SW 1271 (cell line): ENCODE measurements around the gene AIP.
"Not testable (repeated sequence)": the region's sequence is repeated elsewhere in the genome, so short reads cannot be mapped to it uniquely, and the experiment has no call there.

Experiments
- DNase-seq, 2 experiments: peaks; one replicate each; lab custom pipeline; 2025; lab: John Stamatoyannopoulos, UW

Gene AIP

DNA sequence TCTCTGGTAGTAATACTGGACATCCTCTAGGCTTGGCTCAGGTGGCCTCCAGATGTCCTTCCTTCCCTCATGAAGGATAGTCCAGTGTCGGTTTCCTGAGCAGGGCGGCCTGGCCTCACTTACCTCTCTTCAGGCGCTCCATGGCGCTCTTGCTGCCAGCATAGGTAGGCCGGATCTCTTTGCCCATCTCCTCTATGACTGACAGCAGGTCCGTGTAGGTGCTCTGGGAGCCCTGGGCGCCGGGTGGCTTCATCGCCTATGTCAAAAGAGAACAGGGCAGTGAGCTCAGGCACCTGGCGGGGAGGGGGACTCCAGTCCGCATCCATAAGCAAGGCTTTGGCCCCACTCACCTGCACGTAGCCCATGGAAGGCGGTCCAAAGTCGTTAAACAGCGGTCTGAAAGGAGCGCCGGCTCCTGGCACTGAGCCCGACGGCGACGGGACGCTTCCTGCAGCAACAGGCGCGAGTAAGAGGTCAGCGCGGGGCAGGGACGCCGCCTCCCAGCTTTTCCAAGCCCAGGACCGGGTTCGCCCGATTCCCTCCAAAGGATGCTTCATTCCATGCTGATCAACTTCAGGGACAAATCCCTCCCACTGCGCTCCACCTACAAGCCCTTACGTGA, 24.5 kb downstream of the AIP start:
- no peak for DNase-seq

DNA sequence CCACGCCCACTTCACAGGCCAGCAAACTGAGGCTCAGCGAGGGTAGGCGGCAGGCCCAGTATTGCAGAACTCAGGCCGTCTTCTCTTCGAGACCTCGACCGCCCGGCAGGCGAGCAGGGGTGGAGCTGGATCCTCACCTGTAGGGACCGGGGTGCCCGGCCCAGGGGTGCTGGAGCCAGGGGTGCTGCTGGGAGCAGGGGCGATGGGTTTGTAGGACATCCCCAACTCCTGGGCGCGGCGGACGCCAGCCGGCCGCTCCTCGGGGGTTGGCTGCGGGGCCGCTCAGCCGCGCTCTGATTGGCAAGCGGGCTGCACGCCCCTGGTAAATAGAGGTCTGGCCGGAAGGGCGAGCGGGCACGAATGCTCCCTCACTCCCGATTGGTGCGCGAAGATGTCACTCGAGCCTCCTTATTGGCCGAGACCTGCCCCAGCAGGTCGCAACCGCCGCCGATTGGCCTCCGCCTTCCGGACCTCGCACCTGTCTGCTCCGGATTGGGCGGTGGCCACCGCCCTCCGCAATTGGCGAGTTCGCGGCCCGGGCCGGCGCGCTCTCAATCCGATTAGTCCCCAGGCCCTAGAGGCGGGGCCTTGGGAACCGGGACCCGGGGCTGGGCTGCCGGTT, 25.1 kb downstream of the AIP start, which contains the start of gene CDK2AP2:
Gene CDK2AP2, minus strand, starts transcription at position 299 of the 622 bp plus-strand sequence. Its CDS starts 80 bp downstream, at position 219.
- peak; percentile 99 for DNase-seq

DNA sequence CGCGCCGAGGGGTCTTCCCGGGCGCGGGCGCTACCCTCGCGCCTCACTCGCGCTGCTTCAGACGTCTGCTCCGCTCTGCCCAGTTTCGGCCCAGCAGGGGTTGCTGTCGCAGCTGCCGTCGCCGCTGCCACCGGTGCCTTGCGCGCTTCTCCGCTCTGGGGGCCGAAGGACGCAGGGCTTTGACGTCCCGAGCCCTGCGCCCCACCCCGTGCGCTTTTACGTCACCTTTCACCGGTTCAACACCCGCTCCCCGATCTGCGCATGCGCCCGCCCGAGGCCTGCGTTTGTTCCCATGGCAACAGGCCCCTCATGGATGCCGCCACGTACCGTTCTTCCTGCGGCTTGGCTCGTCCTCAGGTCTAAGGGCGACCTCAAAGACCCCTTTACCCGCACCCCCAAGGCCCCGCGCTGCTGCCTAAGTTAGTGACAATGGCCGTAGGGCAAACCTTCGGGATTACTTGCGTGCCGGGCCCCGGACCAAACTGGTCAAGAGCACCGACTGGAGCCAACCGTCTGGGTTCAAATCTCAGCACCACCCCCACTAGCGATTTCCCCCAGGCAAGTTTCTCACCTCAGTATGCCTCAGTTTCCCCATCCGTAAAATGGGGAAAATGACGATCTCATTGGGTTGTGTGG, 25.8 kb downstream of the AIP start:
- peak; percentile 95 to 97 for DNase-seq

DNA sequence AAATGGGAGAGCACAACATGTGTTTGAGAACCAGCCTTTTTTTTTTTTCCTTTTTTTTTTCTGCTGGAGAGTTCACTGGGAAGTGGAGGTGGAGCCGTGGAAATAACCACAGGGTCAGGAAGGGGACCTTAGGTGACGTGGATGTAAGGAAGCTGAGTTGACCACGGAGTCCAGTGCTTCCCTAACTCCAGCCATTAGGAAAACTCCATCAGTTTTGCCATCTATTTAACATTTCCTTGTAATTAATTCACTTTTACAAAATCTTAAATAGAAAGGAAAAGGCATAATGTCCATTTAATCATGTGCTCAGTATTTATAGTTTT, 27.2 kb downstream of the AIP start:
- no peak for DNase-seq

DNA sequence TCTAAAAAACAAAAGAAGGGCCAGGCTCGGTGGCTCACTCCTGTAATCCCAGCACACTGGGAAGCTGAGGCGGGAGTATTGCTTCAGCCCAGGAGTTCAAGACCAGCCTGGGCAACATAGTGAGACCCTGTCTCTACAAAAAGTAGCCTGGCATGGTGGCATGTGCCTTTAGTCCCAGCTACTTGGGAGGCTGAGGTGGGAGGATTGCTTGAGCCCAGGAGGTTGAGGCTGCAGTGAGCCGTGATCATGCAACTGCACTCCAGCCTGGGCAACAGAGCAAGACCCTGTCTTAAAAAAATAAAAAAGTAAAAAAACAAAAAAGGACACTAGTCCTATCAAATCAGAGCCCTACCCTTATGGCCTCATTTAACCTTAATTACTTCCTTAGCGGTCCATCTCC, 28.7 kb downstream of the AIP start:
- DNase-seq = not testable (repeated sequence)

DNA sequence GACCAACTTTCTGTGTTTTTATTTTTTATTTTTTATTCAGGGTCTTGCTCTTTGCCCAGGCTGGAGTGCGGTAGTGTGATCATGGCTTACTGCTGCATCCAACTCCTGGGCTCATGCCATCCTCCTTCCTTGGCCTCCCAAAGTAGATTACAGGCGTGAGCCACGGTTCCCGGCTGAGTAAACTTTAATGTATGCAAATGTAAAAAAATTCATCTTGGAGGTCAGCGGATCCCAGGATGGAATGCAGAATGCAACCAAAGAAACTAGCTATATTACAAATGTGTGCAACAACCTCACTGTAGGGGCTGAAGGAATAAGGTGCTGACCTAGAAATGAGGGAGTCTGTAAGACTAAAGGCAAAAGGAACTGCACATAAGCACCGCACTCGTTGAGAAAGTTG, 31.3 kb downstream of the AIP start:
- DNase-seq = no peak

GRCh38 chr11:67516806-67517205, 34.0 kb downstream of the AIP start:
- no peak for DNase-seq

DNA sequence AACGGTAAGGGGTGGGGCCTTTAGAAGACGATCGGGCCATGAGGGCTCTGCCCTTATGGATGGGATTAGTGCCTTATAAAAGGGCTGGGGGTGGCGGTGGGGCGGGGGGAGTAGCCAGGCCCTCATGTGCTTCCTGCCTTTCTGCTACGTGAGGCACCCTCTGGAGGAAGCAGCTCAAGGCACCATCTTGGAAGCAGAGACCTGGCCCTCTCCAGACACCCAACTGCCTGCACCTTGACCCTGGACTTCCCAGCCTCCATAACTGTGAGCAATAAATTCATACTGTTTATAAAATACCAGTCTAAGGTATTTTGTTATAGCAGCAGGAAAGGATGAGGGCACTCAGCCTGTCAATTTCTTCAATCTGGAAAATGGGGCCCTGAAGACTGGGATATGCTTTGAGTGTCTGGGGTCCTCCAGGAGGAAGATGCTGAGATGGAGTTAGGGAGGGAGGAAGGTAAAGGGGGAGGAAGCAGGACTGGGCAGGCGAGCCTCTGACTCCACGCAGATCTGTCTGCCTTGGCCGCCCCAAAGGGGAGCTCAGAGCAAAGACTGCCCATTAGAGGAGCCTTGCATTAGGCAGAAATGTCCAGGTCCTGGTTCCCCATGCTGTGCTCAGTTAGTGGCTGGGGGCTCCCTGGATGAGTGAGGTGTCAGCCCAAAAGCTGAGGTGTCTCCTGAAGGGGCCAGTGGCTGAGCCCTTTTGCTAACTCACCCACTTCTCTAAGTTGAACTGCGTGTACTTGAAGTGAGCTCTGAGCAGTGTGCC, 35.1 kb downstream of the AIP start:
- no peak for DNase-seq

GRCh38 chr11:67519726-67520125, 36.9 kb downstream of the AIP start:
- no peak for DNase-seq

- no peak for DNase-seq
Measured at GRCh38 chr11:67520856-67521824, 38.3 kb downstream of the AIP start.

DNA sequence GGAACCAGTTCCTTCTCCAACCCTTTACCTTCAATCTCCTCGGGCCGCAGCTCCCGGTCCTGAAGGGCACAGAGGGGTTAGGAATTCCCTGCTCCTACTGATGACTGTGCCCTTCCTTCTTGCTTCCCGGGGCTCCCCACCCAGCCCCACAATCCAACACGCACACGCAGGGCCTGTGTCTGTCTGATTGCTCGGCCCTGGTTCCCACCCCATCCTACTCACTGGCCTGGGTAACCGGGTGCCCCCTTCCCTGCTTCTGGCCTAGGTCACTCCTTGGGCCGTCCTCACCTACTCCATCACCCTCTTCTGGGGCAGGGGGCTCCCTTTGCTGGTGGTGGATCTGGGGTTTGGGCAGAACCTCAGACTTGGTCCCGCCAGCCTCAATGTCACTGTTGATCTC, 39.1 kb downstream of the AIP start:
- no peak for DNase-seq

DNA sequence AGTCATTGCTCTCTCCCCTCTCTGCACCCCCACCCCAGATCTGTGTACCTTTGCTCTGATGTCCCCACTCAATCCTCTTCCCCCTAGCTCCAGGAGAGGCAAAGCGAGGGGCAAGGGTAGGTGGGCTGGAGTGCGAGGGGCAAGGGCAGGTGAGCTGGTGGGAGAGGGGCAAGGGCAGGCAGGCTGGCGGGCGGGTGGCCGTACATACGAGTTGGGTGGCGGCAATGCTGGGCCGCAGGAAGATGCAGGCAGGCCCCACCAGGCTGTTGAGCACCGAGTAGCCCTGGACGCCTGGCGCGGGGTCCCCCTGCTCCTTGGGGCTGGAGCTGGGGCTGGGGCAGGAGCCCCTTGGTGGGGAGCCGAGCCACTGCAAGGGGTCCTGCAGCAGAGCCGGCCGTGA, 39.5 kb downstream of the AIP start:
- no peak for DNase-seq

DNA sequence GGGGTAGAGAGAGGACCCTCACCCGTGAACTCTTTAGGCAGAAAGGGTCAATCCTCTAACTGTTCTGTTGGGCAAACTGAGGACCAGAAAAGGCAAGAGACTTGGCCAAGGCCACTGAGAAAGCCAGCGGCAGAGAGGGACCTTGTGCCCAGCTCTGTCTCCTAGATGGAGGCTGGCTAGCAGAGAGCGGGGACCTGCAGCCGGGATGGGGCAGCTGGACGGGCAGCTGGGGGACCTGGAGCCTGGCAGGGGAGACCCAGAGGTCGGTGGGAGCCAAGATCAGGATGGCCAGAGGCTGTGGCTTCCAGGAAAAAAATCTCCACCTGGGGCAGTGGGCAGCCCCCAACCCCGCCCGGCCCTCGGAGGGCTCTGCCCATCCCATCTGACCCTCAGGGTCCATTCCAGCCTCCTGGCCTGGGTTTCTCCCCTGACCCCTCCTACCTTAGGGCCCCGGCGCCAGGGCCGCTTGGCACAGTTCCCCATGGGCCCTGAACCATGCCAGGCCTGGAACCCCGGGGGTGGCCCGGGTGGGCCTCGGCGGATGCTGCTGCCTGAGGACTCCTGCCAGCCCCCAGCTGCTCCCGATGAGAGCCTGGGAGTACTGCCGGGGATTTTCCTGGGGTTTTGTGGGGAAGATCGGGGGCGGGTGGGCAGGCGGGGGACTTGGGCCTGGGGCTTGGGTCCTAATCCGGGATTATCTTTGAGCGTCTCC, 40.2 kb downstream of the AIP start, which contains the start of gene CABP2:
Gene CABP2, minus strand, starts transcription at position 603 of the 712 bp plus-strand sequence. Its CDS starts 120 bp downstream, at position 483.
- no peak for DNase-seq

GRCh38 chr11:67523556-67524479, 41.0 kb downstream of the AIP start:
- DNase-seq = no peak

- no peak for DNase-seq
Measured at GRCh38 chr11:67524480-67524808, 41.6 kb downstream of the AIP start.

DNA sequence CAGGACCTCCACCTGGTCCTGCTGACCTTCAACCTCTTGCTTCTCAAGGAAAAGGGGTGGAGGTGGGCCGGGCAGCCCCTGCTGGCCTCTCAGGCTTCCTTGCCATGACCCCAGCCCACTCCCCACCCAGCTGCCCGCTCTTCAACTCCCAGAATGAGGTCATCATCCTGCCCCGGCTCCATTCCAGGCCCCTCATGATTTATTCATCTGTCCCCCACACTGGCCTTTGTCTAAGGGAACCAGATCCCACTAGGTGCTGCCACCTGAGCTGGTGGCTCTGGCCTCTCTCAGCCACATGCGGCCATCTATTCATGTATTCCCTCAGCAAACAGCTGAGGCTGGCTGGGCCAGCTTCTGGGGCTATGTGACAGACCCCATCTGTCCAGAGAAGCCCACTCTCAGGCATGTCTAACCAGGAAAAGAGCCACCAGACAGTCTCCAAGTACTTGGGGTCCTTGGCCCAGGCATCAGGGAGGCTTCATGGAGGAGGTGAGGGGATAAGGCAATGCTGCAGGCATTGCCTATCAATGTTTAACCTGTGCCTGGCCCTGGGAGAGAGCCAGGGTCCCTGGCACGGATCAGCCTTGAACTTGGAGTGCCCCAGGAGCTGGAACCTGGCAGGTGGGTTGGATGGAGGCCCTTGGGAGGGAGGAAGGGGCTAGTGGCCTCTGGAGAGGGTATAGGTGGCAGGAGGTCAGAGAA, 42.6 kb downstream of the AIP start:
- no peak for DNase-seq

GRCh38 chr11:67528376-67528775, 45.5 kb downstream of the AIP start:
- DNase-seq = no peak

- no peak for DNase-seq
Measured at GRCh38 chr11:67530282-67530592, 47.4 kb downstream of the AIP start.

DNA sequence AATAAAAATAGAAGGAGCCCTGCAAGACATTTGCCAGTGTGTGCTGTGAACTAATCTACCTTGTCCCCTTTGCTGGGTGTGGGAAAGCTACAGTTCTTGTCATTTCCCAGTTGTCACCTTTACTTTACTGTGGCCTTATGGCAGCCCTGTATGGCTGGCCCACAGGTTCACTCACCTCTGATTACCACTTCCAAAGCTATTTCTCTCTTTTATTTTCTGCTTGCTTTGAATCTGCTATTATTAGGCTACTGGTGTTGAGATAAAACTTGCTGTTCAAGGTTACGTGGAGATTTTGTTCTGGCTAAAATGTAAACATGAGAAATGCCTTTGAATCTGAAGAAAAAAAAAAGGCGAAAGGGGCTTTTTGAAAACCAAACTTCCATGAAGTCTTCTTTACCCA, 50.1 kb downstream of the AIP start:
- DNase-seq = no peak
